Mesenchymal stem cell (in vitro differentiated cells and primary cell): ENCODE measurements around the gene TSEN54.
A peak's percentile ranks its signal among the peaks of the same experiment; 100 is the strongest.

Source experiments
- DNase-seq: peaks from one replicate; pipeline ENCODE4 v3.0.0-alpha.2; 2013
- H2AFZ ChIP-seq: one replicate; pipeline ENCODE4 v1.6.1; 2013; ENCODE audit warnings: low read depth, mild to moderate bottlenecking, control low read depth, inconsistent platforms, low read length, moderate library complexity
- H2AK5ac ChIP-seq: 2 replicates; pipeline ENCODE4 v1.6.1; 2013; ENCODE audit warnings: low read length, moderate library complexity, mild to moderate bottlenecking, inconsistent platforms; ENCODE audit not compliant: severe bottlenecking
- H2BK120ac ChIP-seq: one replicate; pipeline ENCODE4 v1.6.1; 2013; ENCODE audit warnings: low read depth, mild to moderate bottlenecking, inconsistent platforms, low read length, moderate library complexity
- H2BK12ac ChIP-seq, 2 experiments: one replicate each; pipeline ENCODE4 v1.6.1; 2013; ENCODE audit warnings: inconsistent platforms in 2 of 2, low read length in 2 of 2, mild to moderate bottlenecking in 2 of 2, moderate library complexity in 2 of 2, control low read depth in 1 of 2
- H2BK15ac ChIP-seq: one replicate; pipeline ENCODE4 v1.6.1; 2013; ENCODE audit warnings: mild to moderate bottlenecking, low read depth, inconsistent platforms; ENCODE audit not compliant: poor library complexity, severe bottlenecking
- H2BK5ac ChIP-seq: 2 replicates; pipeline ENCODE4 v1.6.1; 2013; ENCODE audit warnings: low read depth, mild to moderate bottlenecking, low read length, control low read depth, inconsistent platforms; ENCODE audit not compliant: poor library complexity, severe bottlenecking
- H3K14ac ChIP-seq, 2 experiments: one replicate each; pipeline ENCODE4 v1.6.1; 2013; ENCODE audit warnings: inconsistent platforms in 2 of 2, low read length in 2 of 2, control low read depth in 1 of 2, mild to moderate bottlenecking in 1 of 2, moderate library complexity in 1 of 2
- H3K18ac ChIP-seq, 2 experiments: one replicate each; pipeline ENCODE4 v1.6.1; 2013; ENCODE audit warnings: inconsistent platforms in 2 of 2, low read length in 2 of 2, control low read depth in 1 of 2, low read depth in 1 of 2, mild to moderate bottlenecking in 1 of 2
- H3K23ac ChIP-seq, 2 experiments: one replicate each; pipeline ENCODE4 v1.6.1; 2013; ENCODE audit warnings: inconsistent platforms in 2 of 2, low read length in 2 of 2, mild to moderate bottlenecking in 2 of 2, moderate library complexity in 2 of 2, control low read depth in 1 of 2
- H3K27ac ChIP-seq: 2 replicates; pipeline ENCODE4 v1.5.1; 2013; ENCODE audit warnings: mild to moderate bottlenecking, moderate library complexity, low read length, control low read depth, inconsistent platforms; ENCODE audit not compliant: poor library complexity, severe bottlenecking
- H3K27me3 ChIP-seq, 2 experiments: 2 replicates each; pipeline versions ENCODE4 v1.6.1 to v1.7.0; 2013; ENCODE audit warnings: low read length in 2 of 2, mild to moderate bottlenecking in 2 of 2, moderate library complexity in 2 of 2, control low read depth in 1 of 2, inconsistent platforms in 1 of 2; ENCODE audit not compliant: control insufficient read depth in 1 of 2, insufficient read depth in 1 of 2
- H3K36me3 ChIP-seq, 2 experiments: 2 replicates each; pipeline versions ENCODE4 v1.6.1 to v1.7.0; 2013; ENCODE audit warnings: low read length in 2 of 2, control low read depth in 1 of 2, inconsistent platforms in 1 of 2, low read depth in 1 of 2, mild to moderate bottlenecking in 1 of 2; ENCODE audit not compliant: insufficient read depth in 2 of 2, control insufficient read depth in 1 of 2
- H3K4ac ChIP-seq, 2 experiments: one replicate each; pipeline ENCODE4 v1.6.1; 2013; ENCODE audit warnings: inconsistent platforms in 2 of 2, low read length in 2 of 2, mild to moderate bottlenecking in 2 of 2, moderate library complexity in 2 of 2, control low read depth in 1 of 2, low read depth in 1 of 2
- H3K4me1 ChIP-seq: 2 replicates; pipeline ENCODE4 v1.6.1; 2013; ENCODE audit warnings: low read depth, low read length, control low read depth; ENCODE audit not compliant: control insufficient read depth, insufficient read depth
- H3K4me2 ChIP-seq: 2 replicates; pipeline ENCODE4 v1.6.1; 2013; ENCODE audit warnings: low read length, mild to moderate bottlenecking, inconsistent platforms; ENCODE audit not compliant: poor library complexity, severe bottlenecking
- H3K4me3 ChIP-seq, 2 experiments: 2 replicates each; pipeline versions ENCODE4 v1.5.1 to v1.7.0; 2013; ENCODE audit warnings: low read length in 2 of 2, mild to moderate bottlenecking in 2 of 2, control low read depth in 1 of 2, low read depth in 1 of 2; ENCODE audit not compliant: insufficient read depth in 1 of 2
- H3K79me1 ChIP-seq: replicated peaks from 2 replicates; pipeline ENCODE4 v1.6.1; 2013; ENCODE audit warnings: mild to moderate bottlenecking, control low read depth, low read length, inconsistent platforms; ENCODE audit not compliant: poor library complexity, severe bottlenecking
- H3K9ac ChIP-seq: 2 replicates; pipeline ENCODE4 v1.7.0; 2013; ENCODE audit warnings: mild to moderate bottlenecking, low read length, moderate library complexity
- H3K9me3 ChIP-seq: 2 replicates; pipeline ENCODE4 v1.7.0; 2013; ENCODE audit warnings: mild to moderate bottlenecking, low read length; ENCODE audit not compliant: control insufficient read depth
- H4K8ac ChIP-seq: one replicate; pipeline ENCODE4 v1.6.1; 2013; ENCODE audit warnings: inconsistent platforms, mild to moderate bottlenecking, low read length, moderate library complexity
- H4K91ac ChIP-seq: one replicate; pipeline ENCODE4 v1.6.1; 2013; ENCODE audit warnings: mild to moderate bottlenecking, low read length, inconsistent platforms
- WGBS: methylation state at CpG from one replicate; pipeline ENCODE4 v1.1.7; 2013; ENCODE audit warnings: mixed read lengths; 5-methylcytosine and 5-hydroxymethylcytosine counted together

TSEN54 gene

DNA sequence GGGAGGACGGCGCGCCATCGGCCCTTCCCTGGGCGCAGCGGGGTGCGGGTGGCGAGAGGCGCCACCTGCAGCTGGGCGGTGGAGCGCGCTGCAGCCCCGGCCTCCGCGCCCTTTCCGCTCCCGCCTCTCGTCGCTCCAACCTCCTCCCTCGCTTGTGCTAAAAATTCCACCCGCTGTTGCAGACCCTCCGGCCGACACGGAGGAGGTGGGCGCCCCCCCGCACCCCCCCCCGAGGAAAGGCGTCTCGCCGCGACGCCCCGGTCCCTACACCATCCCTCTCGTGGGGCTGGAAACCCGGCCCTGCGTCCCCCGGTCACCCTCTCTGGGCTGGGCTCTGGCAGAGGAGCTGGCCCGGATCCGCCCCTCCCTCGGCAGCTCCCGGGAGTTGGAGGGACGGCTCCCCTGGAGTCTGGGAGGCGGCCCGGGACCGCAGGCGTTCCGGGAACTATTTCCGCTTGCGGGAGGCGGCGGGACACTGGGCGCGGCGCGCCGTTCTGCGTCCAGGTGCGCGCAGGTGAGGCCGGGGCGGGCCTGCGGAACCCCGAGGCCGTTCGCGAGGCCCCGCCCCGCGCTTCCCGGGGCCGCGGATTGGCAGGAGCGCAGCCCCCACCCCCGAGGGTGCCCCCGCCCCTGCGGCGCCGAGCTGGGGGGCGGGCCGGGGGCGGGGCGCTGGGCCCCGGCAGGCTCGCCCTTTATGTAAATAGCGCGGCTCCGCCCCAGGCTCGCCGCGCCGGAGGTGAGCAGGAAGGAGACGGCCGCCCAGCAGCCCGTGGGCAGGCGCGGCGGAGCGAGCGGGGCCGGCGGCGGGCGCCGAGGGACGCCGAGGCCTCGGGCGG is 8.9 kb downstream of the TSEN54 start, which contains the start of gene LLGL2:
Gene LLGL2 (plus strand): TSS at position 728 of the 836 bp plus-strand sequence. CDS start 17,730 bp downstream, outside the sequence.
- Histone ChIP-seq H2BK120ac (peak within 1 kb of the TSS; percentile 67), H3K36me3 (peaks cover 0 to 33% of the 10 kb centered on the region in 2 experiments), H3K14ac (no peak within 1 kb of the TSS), H3K9ac (no peak within 1 kb of the TSS), H3K4me1 (peaks cover 16% of the 10 kb centered on the region), H3K9me3 (no peaks in the 10 kb centered on the region), H2BK5ac (peak within 1 kb of the TSS; percentile 51), H3K4ac (peak within 1 kb of the TSS in 1 of 2 experiments; percentile 80), H3K23ac (peak within 1 kb of the TSS in 1 of 2 experiments; percentile 99), H3K79me1 (no peaks in the 10 kb centered on the region), H3K4me2 (peak within 1 kb of the TSS; percentile 84), H3K4me3 (peak within 1 kb of the TSS; percentile 37 to 66), H3K27ac (no peak within 1 kb of the TSS), H3K18ac (peak within 1 kb of the TSS; percentile 46 to 59), H2AK5ac (no peak within 1 kb of the TSS), H2BK15ac (peak within 1 kb of the TSS; percentile 64), H4K8ac (peak within 1 kb of the TSS; percentile 71), H4K91ac (no peak within 1 kb of the TSS), H2AFZ (peak within 1 kb of the TSS; percentile 85), H3K27me3 (peaks cover 14 to 30% of the 10 kb centered on the region in 2 experiments), H2BK12ac (peak within 1 kb of the TSS in 1 of 2 experiments; percentile 42)
- WGBS = under 1% methylated on average over 62 of the region's 108 CpGs
- DNase-seq = peak; percentile 64

DNA sequence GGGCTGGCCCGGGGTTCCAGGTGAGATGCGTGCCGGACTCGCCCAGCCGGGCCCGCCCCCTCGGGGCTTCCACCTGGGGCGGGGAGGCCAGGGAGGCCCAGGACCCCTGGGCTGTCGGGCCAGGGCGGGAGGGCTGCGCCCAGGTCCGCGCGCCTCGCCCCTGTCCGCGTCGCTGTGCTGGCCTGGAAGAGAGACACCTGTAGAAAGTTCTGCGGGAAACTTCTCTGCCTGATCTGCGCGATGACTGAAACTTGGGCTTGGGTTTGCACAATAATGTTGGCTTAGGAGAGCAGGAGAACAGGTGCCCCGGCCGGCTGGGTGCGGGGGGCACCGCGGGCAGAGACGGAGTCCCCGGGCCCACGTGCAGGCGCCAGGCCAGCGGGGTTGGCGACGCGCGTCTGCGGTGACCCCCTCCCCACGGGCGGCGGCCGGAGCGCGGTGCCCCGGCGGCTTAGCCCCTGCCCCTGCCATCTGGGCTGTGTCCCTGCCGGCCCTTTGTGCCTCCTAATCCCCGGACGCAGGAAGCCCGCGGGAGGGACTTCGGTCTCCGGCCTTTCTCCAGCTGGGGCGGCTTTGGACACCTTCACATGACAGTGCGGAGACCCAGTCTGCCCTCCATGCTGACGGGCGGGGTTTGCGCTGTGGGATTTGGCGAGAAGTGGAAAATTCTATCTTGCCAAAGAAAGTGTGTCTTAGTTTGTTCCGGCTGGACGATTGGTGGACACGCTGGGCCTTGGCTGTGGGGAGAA is 9.7 kb downstream of the TSEN54 start:
- H3K27me3 ChIP-seq = peaks cover 16 to 30% of the 10 kb centered on the region in 2 experiments
- no peak overlapping the region for H2BK12ac ChIP-seq
- H3K9ac ChIP-seq = no peak overlapping the region
- peak overlapping the region in 1 of 2 experiments; percentile 99 for H3K23ac ChIP-seq
- peak overlapping the region; percentile 51 for H2BK5ac ChIP-seq
- peak overlapping the region; percentile 84 for H3K4me2 ChIP-seq
- DNase-seq = peak; percentile 15
- WGBS = 2% methylated on average over 47 of the region's 60 CpGs
- peak overlapping the region; percentile 67 for H2BK120ac ChIP-seq
- H3K27ac ChIP-seq = no peak overlapping the region
- H3K36me3 ChIP-seq = peaks cover 0 to 36% of the 10 kb centered on the region in 2 experiments
- no peak overlapping the region for H3K14ac ChIP-seq
- peak overlapping the region in 1 of 2 experiments; percentile 80 for H3K4ac ChIP-seq
- H2AFZ ChIP-seq = peak overlapping the region; percentile 81
- H4K8ac ChIP-seq = no peak overlapping the region
- peaks cover 19% of the 10 kb centered on the region for H3K4me1 ChIP-seq
- H3K79me1 ChIP-seq = no peaks in the 10 kb centered on the region
- H3K4me3 ChIP-seq = peak overlapping the region in 1 of 2 experiments; percentile 66
- peak overlapping the region in 1 of 2 experiments; percentile 40 for H3K18ac ChIP-seq
- H2AK5ac ChIP-seq = no peak overlapping the region
- H4K91ac ChIP-seq = no peak overlapping the region
- peak overlapping the region; percentile 57 for H2BK15ac ChIP-seq
- H3K9me3 ChIP-seq = no peaks in the 10 kb centered on the region

DNA sequence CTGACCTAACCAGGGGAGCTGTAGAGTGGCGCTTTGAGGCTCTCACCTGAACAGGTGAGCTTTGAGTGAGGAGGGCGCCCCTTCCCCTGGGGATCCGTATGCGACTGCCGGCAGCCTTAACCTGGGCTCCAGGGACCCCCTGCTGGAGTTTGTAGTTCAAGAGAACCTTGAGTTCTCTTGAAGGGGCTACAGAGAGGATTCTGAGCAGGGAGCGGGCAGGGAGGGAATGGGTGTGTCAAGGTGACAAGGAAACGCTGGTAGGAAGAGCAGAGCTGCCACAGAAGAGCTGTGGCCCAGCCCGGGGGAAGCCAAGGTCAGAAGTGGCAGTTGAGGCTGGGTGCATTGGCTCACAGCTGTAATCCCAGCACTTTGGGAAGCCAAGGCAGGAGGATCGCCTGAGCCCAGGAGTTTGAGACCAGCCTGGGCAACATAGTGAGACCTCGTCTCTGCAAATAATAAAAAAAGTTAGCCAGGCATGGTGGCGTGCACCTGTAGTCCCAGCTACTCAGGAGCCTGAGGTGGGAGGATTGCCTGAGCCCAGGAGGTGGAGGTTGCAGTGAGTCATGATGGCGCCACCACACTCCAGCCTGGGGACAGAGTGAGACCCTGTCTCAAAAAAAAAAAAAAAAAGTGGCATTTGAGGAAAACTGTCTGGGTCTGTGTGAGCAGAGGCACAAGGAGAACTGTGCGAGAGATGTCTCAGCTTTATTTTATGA is 10.4 kb downstream of the TSEN54 start:
- Histone ChIP-seq H4K91ac (no peak overlapping the region), H2AK5ac (no peak overlapping the region), H3K9ac (no peak overlapping the region), H3K27ac (no peak overlapping the region), H3K4me2 (peak overlapping the region; percentile 84), H3K18ac (no peak overlapping the region), H2BK12ac (no peak overlapping the region), H2BK5ac (no peak overlapping the region), H3K4ac (no peak overlapping the region), H2AFZ (no peak overlapping the region), H3K4me3 (peak overlapping the region in 1 of 2 experiments; percentile 66), H3K79me1 (no peaks in the 10 kb centered on the region), H4K8ac (no peak overlapping the region), H2BK15ac (no peak overlapping the region), H2BK120ac (no peak overlapping the region), H3K4me1 (peaks cover 20% of the 10 kb centered on the region), H3K27me3 (peaks cover 20 to 35% of the 10 kb centered on the region in 2 experiments), H3K14ac (no peak overlapping the region), H3K36me3 (peaks cover 0 to 28% of the 10 kb centered on the region in 2 experiments), H3K23ac (no peak overlapping the region), H3K9me3 (no peaks in the 10 kb centered on the region)
- WGBS = 50% methylated on average over 13 of the region's 13 CpGs
- no peak for DNase-seq
